ENCODE measurements around the gene APBA2.

The APBA2 gene

DNA sequence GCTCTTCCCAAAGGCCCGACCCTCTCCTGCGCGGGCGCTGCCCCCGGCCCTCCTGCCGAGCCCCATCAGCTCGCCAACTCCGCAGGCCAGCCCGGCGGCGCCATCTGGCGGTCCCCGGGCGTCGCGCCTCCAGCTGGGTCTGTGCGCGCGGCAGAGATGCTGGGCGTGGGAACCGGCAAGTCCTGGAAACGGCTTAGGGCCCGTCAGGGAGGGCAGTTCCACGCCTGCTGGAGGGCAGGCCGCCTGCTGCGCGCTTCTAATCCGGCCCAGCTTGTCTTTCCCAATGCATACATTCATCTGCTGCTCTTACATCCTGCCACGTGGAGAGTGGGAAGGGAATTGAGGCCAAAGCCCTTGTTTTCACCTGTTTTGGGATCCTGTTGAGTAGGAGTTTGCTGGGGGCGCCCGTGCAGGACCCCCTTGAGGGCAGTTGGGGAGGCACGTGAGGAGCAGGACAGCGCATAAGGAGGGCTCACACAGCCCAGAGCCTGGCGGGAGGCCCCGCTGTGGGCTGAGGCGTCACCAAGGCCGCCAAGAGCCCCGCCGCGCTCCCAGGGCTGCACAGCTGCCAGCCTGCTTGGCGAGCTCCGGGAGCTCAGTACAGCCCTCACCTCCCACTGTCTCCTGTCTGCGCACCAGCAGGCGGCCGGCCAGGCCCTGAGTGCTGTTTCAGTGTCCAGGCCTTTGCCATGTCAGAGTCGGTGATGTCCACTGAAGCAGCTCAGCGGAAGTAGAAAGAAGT is 218.2 kb downstream of the APBA2 start:
- DNase-seq (ENCODE audit: low read depth): peak; percentile 28

DNA sequence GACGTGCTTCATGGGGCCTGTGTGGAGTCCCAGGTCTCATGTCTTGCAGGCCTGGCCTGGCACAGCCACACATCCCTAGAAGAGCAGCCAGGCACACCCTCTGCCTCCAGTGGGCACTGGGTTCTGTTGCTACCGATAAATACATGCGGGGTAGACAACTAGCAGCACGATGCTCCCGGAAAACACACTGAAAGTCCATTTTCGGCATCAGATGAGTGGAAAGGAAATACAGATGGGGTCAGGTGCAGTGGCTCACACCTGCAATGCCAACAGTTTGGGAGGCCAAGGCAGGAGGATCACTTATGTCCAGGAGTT is 218.7 kb downstream of the APBA2 start:
- DNase-seq (ENCODE audit: low read depth): no peak

DNA sequence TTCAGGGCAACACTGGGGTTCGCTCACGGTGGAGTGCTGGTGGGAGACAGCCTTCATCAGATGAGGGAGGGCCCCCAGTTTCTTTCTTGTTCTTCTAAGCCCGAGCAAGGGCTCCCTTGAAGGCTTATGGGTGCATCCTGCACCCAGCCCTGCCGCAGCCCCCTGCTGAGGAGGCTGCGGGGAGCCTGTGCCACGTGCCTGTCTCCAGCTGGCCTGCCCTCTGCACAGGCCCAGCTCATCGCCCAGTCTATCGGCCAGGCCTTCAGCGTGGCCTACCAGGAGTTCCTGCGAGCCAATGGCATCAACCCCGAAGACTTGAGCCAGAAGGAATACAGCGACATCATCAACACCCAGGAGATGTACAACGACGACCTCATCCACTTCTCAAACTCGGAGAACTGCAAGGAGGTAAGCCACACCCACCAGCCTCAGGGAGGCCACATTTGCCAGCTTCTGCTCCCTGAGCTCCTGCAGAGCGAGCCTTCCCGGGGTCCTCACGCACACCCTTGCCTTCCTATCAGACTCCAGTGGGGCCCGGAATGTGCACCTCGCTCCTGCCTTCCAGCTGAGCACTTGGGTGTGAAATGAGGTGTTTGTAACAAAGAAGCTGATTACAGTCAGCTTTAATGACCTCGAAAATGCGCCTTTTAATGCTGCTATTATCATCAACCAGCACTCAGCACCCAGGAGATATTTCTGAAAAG is 219.5 kb downstream of the APBA2 start:
- DNase-seq (ENCODE audit: low read depth): no peak

DNA sequence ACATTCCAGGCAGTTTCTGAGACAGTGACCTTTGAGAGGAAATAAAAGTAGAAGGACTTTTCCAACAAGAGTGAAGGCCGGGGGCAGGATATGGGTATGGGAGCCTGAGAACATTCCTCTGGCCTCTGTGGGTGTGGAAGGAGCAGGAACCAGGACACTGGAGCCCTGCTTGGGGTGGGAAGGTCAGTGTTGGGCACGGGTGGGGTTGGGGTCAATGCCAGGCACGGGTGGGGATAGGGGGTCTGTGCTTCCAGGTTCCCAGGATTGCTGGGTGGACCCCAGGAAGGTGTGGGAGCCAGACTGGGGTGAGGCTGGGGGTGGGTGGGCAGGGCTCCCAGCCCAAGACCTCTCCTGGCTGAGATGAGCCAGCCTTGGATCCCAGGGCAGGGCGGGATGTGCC is 220.3 kb downstream of the APBA2 start:
- DNase-seq (ENCODE audit: low read depth): no peak

DNA sequence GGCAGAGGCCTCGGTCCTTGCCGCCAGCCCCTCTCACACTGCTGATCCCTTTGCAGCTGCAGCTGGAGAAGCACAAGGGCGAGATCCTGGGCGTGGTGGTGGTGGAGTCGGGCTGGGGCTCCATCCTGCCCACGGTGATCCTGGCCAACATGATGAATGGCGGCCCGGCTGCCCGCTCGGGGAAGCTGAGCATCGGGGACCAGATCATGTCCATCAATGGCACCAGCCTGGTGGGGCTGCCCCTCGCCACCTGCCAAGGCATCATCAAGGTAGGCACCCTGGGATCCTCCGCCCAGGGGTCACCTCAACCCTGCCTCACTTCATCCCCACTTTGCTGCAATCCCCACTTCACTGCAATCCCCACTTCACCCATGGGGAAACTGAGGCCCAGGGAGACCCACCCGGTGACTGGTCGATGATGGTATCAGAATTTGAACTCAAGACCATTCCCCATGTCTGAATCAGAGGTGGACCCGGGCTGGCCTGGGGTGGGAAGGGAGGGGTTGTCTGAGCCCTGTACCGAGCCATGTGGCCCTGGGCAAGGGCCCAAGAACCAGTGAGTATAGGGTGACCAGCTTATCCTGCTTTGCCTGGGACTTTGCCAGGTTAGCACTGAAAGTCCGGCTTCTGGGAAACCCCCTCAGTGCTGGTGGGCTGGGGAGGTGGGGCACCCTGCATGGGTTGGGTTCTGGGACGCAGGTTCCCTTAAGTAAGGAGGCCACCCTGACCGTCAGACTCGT is 220.9 kb downstream of the APBA2 start:
- DNase-seq (ENCODE audit: low read depth): no peak

DNA sequence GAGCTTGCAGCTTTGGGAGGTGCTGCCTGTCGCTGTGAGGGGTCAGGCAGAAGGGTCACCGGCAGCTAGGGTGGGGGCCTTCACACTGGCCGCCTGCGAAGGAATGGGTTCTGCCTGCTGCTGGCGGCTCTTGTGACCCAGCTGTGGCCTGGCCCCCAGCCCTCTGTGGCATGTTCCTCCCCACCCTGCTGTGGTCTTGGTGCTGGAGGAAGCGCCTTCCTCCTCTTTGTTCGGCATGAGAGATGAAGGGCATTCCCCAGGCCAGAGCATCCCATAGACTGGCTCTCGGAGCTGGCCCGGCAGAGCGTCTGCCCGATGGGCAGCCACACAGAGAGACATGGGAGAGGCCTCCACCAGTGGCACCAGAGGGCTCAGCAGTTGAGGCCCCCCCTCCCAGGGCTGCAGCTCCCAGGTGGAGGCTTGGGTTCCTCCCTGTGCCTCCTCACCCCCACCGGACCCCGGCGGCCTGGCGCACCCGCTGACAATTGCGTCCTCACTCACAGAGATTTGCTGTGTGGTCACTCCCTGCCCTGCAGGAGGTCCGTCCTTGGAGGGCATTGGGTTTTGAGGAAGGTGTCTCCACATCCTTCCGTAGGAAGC is 221.6 kb downstream of the APBA2 start:
- no peak for DNase-seq (ENCODE audit: low read depth)

DNA sequence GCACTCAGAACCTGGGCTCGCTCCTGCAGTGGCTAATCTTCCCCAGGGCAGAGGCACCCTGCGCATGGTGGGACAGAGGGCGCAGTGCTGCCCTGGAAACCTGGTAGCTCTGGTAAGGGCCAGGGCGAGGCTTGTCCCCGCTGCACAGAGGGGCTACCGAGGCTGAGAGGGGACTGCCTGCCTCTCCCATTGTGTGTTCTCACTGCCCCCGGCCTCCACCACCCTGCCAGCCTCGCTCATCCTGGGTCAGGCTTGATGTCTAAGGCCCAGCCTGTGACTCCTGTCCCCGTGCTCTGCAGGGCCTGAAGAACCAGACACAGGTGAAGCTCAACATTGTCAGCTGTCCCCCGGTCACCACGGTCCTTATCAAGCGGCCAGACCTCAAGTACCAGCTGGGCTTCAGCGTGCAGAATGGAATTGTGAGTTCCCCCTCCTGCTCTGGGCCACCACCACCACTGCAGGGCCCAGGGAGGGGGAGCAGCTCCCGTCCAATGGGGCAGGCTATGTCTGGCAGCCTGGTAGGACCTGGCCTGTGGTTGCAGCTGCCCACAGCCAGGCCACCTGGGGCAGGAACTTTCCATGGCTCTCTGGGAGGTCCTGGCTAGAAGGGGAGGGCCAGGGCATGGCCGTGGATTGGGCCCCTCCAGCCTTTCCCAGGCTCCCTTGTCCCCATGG is 222.3 kb downstream of the APBA2 start:
- no peak for DNase-seq (ENCODE audit: low read depth)

DNA sequence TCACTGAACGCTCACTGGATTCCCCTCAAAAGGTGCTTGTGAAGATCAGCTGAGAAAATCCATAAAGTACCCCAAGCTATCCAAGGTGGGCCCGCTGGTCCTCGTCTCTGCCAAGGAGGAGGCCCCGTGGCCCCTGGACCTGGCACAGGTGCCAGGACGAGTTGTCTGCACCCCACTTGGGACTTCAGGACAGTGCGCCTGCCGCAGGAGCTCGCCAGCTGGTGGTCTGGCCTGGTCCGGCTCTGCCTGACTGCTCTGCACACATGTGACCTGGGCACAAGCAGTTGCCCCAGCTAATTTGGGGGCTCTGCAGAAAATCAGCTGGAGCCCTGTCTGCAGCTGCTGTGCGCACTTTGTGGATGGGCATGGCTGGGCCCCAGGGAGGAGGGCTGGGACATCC is 224.0 kb downstream of the APBA2 start:
- DNase-seq (ENCODE audit: low read depth): no peak

DNA sequence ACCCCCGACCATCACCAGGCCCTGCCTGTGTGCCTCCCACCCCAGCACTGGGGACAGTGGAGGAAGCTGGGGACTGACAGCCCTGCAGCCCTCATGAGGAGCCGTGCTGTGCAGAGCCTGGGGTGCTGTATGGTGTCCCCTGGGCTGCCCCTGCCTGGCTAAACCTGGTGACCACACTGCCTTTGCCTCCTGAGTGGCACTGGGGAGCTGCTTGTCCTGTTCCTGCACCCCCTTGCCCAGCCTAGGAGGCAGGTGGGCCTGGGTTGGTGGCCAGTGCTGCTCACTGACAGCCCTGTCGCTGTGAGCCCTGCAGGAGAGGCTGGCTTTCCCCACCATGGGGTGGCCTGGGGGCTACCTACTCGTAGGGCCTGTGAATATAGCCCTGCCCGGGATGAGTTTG is 224.4 kb downstream of the APBA2 start:
- no peak for DNase-seq (ENCODE audit: low read depth)

DNA sequence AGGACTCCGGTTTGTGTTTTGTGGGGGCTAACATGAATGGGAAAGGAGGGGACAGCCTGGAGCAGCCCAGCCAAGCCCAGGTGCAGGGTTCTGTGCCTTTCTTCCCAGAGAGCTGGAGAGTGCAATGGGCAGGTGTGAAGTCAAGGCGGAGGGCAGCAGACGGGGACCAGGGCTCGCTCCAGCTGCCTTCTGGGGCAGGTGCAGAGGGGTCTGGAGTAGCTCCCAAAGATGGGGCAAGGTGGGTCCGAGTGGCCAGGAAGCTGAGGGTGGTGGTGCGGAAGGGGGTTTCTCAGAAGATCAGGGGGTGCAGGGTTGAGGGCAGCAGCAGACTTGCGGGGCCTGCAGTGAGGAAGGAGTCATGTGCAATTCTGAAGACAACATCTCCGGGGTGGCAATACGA is 225.0 kb downstream of the APBA2 start:
- DNase-seq (ENCODE audit: low read depth): no peak

DNA sequence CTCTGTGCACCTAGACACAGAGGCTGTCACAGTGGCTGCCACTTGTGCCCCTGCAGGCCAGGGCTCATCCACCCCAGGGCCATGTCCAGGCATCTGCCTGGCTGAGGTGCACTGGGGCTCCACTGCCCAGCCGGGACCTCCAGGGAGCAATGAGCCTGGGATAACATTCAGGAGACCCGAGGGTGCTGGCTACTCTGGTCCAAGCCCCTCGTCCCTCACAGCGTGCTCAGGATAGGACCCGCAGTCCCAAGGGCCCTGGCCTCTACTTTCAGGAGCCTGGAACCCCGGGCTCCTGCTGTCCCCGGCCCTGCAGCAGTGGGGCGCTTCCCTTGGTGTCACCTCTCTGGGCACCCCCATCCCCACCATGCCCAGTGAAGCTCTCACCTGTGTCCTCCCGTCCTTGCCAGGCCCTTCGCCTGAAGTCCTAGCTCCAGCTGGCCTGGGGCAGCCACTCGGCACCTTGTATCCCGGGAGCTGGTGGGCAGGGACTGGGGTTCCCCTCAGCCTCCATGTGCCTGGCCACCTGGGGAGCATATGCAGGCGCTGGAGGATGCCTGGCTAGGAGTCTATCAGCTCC is 226.0 kb downstream of the APBA2 start:
- DNase-seq (ENCODE audit: low read depth): no peak

DNA sequence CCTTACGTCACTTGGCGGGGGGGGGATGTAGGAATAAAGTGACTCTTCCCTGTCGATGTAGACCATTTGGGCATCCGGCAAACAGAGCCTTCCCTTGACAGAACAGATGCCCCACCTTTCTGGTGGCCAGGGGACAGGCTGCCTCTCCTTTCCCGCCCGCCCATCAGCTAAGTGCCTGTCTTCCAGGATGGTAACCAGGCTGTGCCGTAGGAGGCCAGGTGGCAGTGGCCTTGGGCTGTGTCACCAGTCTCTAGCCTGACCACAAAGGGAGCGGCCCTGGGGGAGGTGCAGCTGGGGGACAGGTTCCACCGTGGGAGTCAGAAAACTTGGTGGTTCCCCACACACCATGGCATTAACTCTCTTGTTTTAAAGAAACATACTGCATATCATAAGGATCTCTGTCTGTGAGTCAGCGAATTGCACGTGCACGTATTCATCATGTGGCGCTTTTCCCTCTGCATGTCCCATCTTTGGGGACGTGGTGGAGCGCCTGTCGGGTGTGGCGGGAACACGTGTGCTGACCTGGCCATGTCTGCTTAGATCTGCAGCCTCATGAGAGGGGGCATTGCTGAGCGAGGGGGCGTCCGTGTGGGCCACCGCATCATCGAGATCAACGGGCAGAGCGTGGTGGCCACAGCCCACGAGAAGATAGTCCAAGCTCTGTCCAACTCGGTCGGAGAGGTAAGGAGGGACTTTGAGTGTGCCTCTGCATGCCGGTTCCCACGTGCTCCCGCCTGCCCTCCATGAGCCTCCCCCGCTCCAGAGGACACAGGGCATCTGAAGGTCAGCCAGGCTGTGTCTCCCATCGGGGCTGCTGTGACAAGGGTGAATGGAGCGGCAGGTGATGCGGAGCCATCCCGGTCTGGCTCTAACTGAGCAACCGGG is 227.8 kb downstream of the APBA2 start:
- DNase-seq (ENCODE audit: low read depth): no peak

DNA sequence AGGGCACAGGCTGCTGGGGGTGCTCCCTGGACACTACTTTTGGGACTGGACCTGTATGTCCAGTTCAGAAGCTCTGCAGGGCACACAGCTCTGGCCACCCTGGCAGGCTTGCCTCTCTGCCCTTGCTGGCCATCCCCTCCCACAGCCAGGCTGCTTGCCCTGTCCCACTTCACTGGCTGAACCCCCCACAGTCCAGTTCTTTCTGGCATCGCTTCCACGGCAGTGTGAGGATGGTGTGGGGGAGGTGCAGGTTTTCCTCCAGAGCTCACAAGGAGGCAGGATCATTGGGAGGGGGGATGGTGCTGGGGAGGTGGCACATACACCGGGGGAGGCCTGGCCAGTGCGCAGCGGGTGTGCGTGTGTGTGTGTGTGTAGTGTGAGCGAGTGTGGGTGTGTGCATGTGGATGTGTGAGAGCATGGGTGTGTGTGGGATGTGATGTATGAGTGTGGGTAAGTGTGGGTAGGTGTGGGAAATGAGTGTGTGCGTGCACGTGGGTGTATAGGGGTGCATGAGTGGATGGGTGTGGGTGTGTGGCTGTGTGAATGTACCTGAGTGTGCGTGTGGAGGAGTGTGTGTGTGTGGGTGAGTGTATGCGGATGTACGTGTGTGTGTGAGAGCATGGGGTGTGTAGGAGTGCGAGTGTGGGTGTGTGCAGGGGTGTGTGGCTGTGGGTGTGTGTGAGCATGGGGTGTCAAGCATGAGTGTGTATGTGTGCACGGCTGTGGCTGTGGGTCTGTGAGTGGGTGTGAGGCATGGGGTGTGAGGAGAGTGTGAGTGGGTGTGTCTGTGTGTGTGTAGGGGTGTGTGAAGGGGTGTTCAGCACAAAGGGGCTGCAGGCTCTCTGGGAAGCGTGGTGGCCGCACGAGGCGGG is 228.7 kb downstream of the APBA2 start:
- DNase-seq (ENCODE audit: low read depth): no peak

DNA sequence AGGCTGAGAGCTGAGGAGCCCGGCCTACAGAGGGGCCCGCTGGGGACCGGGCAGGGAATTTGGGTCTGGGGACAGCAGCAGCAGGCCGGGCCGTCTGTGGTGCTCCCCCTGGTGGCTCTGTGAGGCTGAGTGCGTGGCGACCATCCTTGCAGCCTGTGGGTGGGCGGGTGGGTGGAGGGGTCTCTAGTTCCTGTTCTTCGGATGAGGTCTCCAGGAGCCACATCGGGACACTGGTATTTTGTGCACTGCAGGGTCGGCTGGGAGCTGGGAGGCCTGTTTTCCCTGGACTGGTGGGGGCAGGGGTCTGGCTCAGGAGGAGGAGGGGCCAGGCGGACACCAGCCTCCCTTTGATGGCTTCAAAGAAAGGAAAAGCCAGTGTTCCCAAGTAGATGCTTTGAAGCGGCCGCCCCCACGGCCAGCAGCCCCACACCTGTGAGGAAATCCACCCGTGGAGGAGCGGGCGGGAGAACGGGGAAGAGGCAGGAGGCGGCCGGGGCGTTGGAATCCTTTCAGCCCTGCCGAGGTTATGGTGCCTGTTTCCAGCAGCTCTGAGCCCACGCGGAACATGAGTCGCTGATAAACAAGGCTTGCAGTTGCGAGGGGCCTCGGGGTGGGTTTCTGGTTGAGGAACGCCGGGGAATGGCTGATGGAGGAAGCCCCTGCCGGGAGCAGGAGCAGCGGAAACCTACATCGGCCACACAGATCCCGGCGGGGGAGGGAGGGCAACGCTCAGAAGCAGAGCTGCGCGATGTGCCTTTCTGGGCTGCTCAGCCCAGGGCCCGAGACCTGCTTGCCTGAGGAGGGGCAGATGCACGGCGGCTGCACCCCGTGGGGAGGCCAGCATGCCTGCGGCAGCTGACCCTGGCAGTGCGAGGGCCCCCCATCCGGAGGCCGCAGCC is 229.6 kb downstream of the APBA2 start:
- DNase-seq (ENCODE audit: low read depth): no peak

DNA sequence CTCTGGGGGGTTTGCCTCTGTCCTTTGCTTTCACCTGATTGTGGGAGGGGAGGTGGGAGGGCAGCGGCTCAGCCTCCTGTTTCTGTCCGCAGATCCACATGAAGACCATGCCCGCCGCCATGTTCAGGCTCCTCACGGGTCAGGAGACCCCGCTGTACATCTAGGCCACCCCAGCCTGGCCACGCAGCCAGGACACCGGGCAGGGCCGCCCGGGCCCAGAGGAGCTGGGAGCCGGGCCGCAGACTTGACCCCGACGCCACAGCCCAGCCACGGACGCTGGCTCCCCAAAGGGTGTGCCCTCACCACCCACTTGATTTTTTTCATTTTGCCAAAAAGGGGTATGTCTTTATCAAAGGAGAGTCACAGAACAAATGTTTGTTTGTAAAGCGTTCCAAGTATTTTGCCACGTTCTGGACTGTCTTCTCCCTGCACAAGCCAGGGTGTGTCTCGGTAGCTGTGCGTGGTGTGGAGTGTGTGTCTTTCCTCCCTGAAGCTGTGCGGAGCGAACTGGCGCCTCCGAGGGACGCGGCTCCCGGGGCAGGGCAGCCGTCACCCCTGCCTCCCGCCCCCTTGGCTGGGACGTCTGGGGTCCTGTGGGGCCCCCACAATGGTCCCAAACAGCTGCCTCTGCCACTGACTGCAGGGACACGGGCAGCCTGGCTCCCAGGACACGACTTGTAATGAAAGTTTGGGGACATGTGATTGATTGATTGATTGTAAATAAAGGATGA is 231.4 kb downstream of the APBA2 start:
- DNase-seq (ENCODE audit: low read depth): no peak

DNA sequence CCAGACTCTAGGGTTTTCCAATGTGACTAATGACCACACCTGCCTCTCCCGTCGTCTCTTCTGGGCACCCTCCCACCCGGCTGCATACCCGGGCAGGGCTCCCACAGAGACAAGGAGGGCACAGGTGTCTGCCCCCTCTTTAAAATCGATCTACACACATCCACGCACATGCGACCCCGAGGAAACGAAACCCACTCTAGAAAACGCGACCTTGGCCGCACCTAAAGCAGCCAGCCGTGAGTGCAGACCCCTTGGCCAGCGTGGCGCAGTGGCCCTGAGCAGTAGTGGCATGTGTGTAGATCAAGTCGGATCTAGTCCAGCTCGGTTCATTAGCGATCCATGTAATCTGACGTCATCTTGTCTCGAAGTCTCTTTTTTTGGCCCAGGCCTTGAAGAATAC is 232.0 kb downstream of the APBA2 start:
- DNase-seq (ENCODE audit: low read depth): no peak

DNA sequence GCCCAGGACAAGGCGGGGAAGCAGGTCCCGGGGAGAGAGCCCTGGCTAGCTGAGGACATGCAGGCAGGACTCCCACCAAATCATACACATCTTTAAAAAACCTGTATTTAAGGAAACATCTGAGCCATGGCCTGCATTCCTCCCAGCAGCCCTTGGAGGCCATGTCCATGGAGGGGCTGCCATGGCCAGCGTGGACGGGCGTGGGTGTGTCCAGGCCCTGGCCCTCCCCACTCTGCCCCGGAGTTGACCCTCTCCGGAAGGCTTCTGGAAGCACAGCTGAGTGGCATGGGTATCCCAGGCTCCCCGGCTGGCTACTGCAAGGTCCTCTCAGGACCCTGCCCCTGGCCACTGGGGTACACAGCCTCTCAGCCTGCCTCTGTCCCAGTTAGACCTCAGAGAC is 234.1 kb downstream of the APBA2 start:
- no peak for DNase-seq (ENCODE audit: low read depth)
